HepG2 (cell line): ENCODE results near the gene TSPYL1. TPM values are rescaled to one million over a fixed set of nuclear protein-coding genes. Genes with fewer than 3 reads are reported as not detected.

Source experiments
- ISL2 ChIP-seq: sonication (generic); formaldehyde crosslinking; IDR thresholded peaks from 2 replicates; pipeline ENCODE4 v1.5.0; 2020; ENCODE audit warnings: missing genetic modification reagents
- KLF16 ChIP-seq, 2 experiments: sonication (generic) in 1 of 2; formaldehyde crosslinking in 1 of 2; IDR thresholded peaks; 2 replicates each; pipeline versions ENCODE4 v1.6.1 to v1.8.0; 2016 to 2023; ENCODE audit warnings: missing genetic modification reagents in 2 of 2, missing compliant biosample characterization in 1 of 2
- LCORL ChIP-seq, 2 experiments: fragments of 450-650 bp in 1 of 2; sonication (generic) in 1 of 2; formaldehyde crosslinking in 1 of 2; IDR thresholded peaks; 2 replicates each; pipeline versions ENCODE4 v1.5.0 to v1.6.1; 2017 to 2020; ENCODE audit warnings: antibody characterized with exemption in 1 of 2, missing genetic modification reagents in 1 of 2
- MIER3 ChIP-seq: IDR thresholded peaks from 2 replicates; pipeline ENCODE4 v1.6.1; 2016; ENCODE audit warnings: missing compliant biosample characterization, borderline replicate concordance
- RFX5 ChIP-seq: IDR thresholded peaks from 2 replicates; pipeline ENCODE4 v1.6.1; 2011; ENCODE audit warnings: low read depth, low read length, improper control_type of control experiment
- SAFB2 ChIP-seq: sonication (generic); formaldehyde crosslinking; IDR thresholded peaks from 2 replicates; pipeline ENCODE4 v1.5.1; 2020; ENCODE audit warnings: missing genetic modification reagents, low read depth, mild to moderate bottlenecking, borderline replicate concordance
- TCF7L2 ChIP-seq: IDR thresholded peaks from 2 replicates; pipeline ENCODE4 v1.6.1; 2011; ENCODE audit warnings: mild to moderate bottlenecking, low read depth, low read length, moderate library complexity
- TOE1 ChIP-seq: sonication (generic); formaldehyde crosslinking; IDR thresholded peaks from 2 replicates; pipeline ENCODE4 v1.4.0; 2020; ENCODE audit warnings: mild to moderate bottlenecking, missing genetic modification reagents
- TSC22D2 ChIP-seq: sonication (generic); formaldehyde crosslinking; IDR thresholded peaks from 2 replicates; pipeline ENCODE4 v1.5.1; 2020; ENCODE audit warnings: missing genetic modification reagents, mild to moderate bottlenecking, borderline replicate concordance
- XRCC5 ChIP-seq: fragments of 200-400 bp; formaldehyde crosslinking; optimal IDR thresholded peaks from 2 replicates; pipeline ENCODE3; 2017; ENCODE audit warnings: mild to moderate bottlenecking, low read length
- ZBTB7A ChIP-seq: sonication (generic); formaldehyde crosslinking; IDR thresholded peaks from 2 replicates; pipeline ENCODE4 v1.8.0; 2022; ENCODE audit warnings: mild to moderate bottlenecking, missing genetic modification reagents
- ZEB1 ChIP-seq: IDR thresholded peaks from 2 replicates; pipeline ENCODE4 v1.6.1; 2012; ENCODE audit warnings: mild to moderate bottlenecking, low read depth, inconsistent platforms; ENCODE audit not compliant: insufficient replicate concordance
- ZKSCAN8 ChIP-seq: IDR thresholded peaks from 2 replicates; pipeline ENCODE4 v1.6.1; 2016; ENCODE audit warnings: borderline replicate concordance, missing genetic modification reagents, missing compliant biosample characterization
- ZNF124 ChIP-seq: sonication (generic); formaldehyde crosslinking; IDR thresholded peaks from 2 replicates; pipeline ENCODE4 v1.4.0; 2020; ENCODE audit warnings: missing genetic modification reagents
- ZNF138 ChIP-seq: sonication (generic); formaldehyde crosslinking; IDR thresholded peaks from 2 replicates; pipeline ENCODE4 v1.5.0; 2020; ENCODE audit warnings: mild to moderate bottlenecking, low read depth, missing genetic modification reagents
- ZNF225 ChIP-seq: sonication (generic); formaldehyde crosslinking; IDR thresholded peaks from 2 replicates; pipeline ENCODE4 v1.4.0; 2020; ENCODE audit warnings: mild to moderate bottlenecking, missing genetic modification reagents
- ZNF235 ChIP-seq: sonication (generic); formaldehyde crosslinking; IDR thresholded peaks from 2 replicates; pipeline ENCODE4 v1.8.1; 2023; ENCODE audit warnings: mild to moderate bottlenecking, missing genetic modification reagents, borderline replicate concordance
- ZNF326 ChIP-seq: sonication (generic); formaldehyde crosslinking; IDR thresholded peaks from 2 replicates; pipeline ENCODE4 v1.4.0; 2020; ENCODE audit warnings: missing genetic modification reagents, borderline replicate concordance
- ZNF619 ChIP-seq: sonication (generic); formaldehyde crosslinking; IDR thresholded peaks from 2 replicates; pipeline ENCODE4 v1.4.0; 2020; ENCODE audit warnings: mild to moderate bottlenecking, missing genetic modification reagents
- ZNF652 ChIP-seq: IDR thresholded peaks from 2 replicates; pipeline ENCODE4 v1.6.1; 2016; ENCODE audit warnings: low read depth, borderline replicate concordance
- polyA plus RNA-seq, 8 experiments: library from polyadenylated mRNA; depleted of rRNA in 3 of 8; stranded (reverse) in 7 of 8; unstranded in 1 of 8; fragments of >200 nt; fragmentation: Illumina TruSeq in 4 of 8; extraction: Trizol in 4 of 8; gene quantifications; 2 replicates each; pipeline versions ENCODE4 v1.2.1 to v1.2.3, GENCODE V29; 2011 to 2016; ENCODE audit warnings: low read depth in 4 of 8, missing spikeins in 1 of 8, mixed read lengths in 1 of 8; ENCODE audit not compliant: insufficient read depth in 1 of 8
- total RNA-seq, 5 experiments: library from RNA; depleted of rRNA; stranded (reverse); fragments of >200 nt; fragmentation: Illumina TruSeq; extraction: Trizol; gene quantifications; 2 replicates each; pipeline ENCODE4 v1.2.3, GENCODE V29; 2016; ENCODE audit warnings: low read depth in 1 of 5
- TF ChIP-seq, protein P1 (sequence below): sonication (generic); formaldehyde crosslinking; IDR thresholded peaks from 2 replicates; pipeline ENCODE4 v1.4.0; 2020; ENCODE audit warnings: missing genetic modification reagents, mild to moderate bottlenecking, borderline replicate concordance
- TF ChIP-seq, protein P2 (sequence below): sonication (generic); formaldehyde crosslinking; IDR thresholded peaks from 2 replicates; pipeline ENCODE4 v1.8.0; 2022; ENCODE audit warnings: mild to moderate bottlenecking, missing genetic modification reagents, borderline replicate concordance
- TF ChIP-seq, protein P3 (sequence below): sonication (generic); formaldehyde crosslinking; IDR thresholded peaks from 2 replicates; pipeline ENCODE4 v1.8.0; 2022; ENCODE audit warnings: missing genetic modification reagents, mild to moderate bottlenecking, borderline replicate concordance

The TSPYL1 gene
- total and polyA plus RNA-seq, 2 of the 13 experiments (the other 11 are each of a cell fraction or from before 2014, with no cell fraction given), result 28.3 to 93.0 TPM

DNA sequence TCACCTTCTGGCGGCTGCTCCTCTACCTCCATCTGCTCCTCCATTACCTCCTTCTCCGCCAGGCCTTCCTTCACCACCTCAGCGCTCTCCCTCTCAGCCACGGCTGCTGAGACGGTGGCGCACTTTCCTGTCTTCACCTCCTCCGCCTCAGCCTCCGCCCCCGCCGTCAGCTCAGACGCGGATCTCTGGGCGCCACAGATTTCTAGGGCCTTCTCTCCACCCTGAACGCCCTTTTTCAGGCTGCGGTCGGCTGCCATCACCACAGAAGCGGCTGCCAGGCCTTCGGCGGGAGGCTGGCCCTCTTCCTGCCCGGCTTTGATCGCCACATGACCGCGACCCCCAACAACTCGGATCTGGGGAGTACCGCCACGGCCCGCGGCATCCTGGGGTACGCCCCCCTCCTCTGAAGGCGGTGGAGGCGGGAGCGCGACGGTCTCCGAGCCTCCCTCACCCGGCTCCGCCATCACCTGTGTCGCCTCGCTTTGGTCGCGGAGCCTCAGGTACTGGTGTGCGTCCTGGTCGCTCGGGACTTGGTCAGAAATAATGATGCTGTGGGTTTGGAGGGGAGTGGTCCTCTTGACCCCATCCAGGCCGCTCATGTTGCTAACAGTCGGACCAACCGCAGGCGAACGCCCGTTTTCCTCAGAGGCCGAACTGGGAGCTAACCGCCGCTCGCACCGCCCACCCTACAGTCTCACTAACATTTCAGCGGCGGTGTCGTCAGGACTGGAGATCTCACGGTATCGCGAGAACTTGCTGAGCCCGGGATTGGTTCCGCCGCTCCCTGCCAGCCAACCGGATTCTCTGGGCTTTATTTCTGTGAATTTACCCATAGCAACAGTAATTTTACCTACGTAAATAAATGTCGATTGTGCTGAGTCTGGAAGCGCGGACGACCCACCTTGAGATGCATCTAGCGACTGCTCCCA, at the start of gene TSPYL1 (continued):
- TF ChIP-seq, protein P1, sequence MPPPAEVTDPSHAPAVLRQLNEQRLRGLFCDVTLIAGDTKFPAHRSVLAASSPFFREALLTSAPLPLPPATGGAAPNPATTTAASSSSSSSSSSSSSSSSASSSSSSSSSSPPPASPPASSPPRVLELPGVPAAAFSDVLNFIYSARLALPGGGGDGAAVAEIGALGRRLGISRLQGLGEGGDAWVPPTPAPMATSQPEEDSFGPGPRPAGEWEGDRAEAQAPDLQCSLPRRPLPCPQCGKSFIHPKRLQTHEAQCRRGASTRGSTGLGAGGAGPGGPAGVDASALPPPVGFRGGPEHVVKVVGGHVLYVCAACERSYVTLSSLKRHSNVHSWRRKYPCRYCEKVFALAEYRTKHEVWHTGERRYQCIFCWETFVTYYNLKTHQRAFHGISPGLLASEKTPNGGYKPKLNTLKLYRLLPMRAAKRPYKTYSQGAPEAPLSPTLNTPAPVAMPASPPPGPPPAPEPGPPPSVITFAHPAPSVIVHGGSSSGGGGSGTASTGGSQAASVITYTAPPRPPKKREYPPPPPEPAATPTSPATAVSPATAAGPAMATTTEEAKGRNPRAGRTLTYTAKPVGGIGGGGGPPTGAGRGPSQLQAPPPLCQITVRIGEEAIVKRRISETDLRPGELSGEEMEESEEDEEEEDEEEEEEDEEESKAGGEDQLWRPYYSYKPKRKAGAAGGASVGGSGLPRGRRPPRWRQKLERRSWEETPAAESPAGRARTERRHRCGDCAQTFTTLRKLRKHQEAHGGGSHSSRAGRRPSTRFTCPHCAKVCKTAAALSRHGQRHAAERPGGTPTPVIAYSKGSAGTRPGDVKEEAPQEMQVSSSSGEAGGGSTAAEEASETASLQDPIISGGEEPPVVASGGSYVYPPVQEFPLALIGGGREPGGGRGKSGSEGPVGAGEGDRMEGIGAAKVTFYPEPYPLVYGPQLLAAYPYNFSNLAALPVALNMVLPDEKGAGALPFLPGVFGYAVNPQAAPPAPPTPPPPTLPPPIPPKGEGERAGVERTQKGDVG (CRISPR knock-in tag), result peak; percentile 77
- TF ChIP-seq ZBTB7A (CRISPR knock-in tag), result 0 out of 2 replicates have a peak, but pooled peaks have one; percentile 16
- no peak for TF ChIP-seq ZKSCAN8 (CRISPR knock-in tag)
- TF ChIP-seq RFX5, result peak; percentile 99
- TF ChIP-seq SAFB2 (CRISPR knock-in tag), result no peak; the same call in none of the 2 replicates
- TF ChIP-seq TOE1 (CRISPR knock-in tag), result no peak
- peak; percentile 3; the same call in 1 of the 2 replicates for TF ChIP-seq ZNF652 (CRISPR knock-in tag)
- TF ChIP-seq MIER3, result no peak
- TF ChIP-seq, protein P2, sequence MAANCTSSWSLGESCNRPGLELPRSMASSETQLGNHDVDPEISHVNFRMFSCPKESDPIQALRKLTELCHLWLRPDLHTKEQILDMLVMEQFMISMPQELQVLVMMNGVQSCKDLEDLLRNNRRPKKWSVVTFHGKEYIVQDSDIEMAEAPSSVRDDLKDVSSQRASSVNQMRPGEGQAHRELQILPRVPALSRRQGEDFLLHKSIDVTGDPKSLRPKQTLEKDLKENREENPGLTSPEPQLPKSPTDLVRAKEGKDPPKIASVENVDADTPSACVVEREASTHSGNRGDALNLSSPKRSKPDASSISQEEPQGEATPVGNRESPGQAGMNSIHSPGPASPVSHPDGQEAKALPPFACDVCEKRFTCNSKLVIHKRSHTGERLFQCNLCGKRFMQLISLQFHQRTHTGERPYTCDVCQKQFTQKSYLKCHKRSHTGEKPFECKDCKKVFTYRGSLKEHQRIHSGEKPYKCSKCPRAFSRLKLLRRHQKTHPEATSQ (CRISPR knock-in tag), result peak; percentile 86
- peak; percentile 71; the same call in 1 of the 2 replicates for TF ChIP-seq ZNF124 (CRISPR knock-in tag)
- peak in 1 of 2 experiments; percentile 64; a peak in 1 of 4 replicates for TF ChIP-seq KLF16 (CRISPR knock-in tag; IDR thresholded peaks at IDR 0.05)
- no peak for TF ChIP-seq ZNF326
- TF ChIP-seq ZNF235 (CRISPR knock-in tag), result no peak
- peak; percentile 84; the same call in 1 of the 2 replicates for TF ChIP-seq ZNF225
- TF ChIP-seq XRCC5, result peak; percentile 65
- no peak for TF ChIP-seq TCF7L2
- TF ChIP-seq, protein P3, sequence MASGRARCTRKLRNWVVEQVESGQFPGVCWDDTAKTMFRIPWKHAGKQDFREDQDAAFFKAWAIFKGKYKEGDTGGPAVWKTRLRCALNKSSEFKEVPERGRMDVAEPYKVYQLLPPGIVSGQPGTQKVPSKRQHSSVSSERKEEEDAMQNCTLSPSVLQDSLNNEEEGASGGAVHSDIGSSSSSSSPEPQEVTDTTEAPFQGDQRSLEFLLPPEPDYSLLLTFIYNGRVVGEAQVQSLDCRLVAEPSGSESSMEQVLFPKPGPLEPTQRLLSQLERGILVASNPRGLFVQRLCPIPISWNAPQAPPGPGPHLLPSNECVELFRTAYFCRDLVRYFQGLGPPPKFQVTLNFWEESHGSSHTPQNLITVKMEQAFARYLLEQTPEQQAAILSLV (CRISPR knock-in tag), result peak; percentile 93; the same call in 1 of the 2 replicates
- no peak for TF ChIP-seq TSC22D2 (CRISPR knock-in tag)
- peak; percentile 58 for TF ChIP-seq ISL2 (CRISPR knock-in tag)
- TF ChIP-seq ZNF138 (CRISPR knock-in tag), result peak; percentile 72; the same call in 1 of the 2 replicates
- 0 out of 2 replicates have a peak, but pooled peaks have one; percentile 6 for TF ChIP-seq LCORL (IDR thresholded peaks at IDR 0.05)
- TF ChIP-seq LCORL (CRISPR knock-in tag; IDR thresholded peaks at IDR 0.05), result 0 out of 2 replicates have a peak, but pooled peaks have one; percentile 86
- TF ChIP-seq ZNF619 (CRISPR knock-in tag), result peak; percentile 42; the same call in 1 of the 2 replicates
- peak; percentile 60 for TF ChIP-seq ZEB1
